Stomach (tissue), 9 donors: Measurements from ENCODE around the gene BCL2L11. TPM values are rescaled to one million over a fixed set of nuclear protein-coding genes. Genes with fewer than 3 reads are reported as not detected.

Experiments
- DNase-seq, 2 donors: peaks; one replicate each; pipeline versions ENCODE4 v3.0.0 to v3.0.0-alpha.2; 2013 to 2019
- H3K27ac ChIP-seq, 5 donors: fragments of 200-600 bp in 4 of 5; sonication (generic) in 4 of 5; one replicate each; pipeline ENCODE4 v1.5.1; 2013 to 2019; ENCODE audit warnings: mild to moderate bottlenecking in 1 of 5, moderate library complexity in 1 of 5
- H3K27me3 ChIP-seq, 3 donors: fragments of 200-600 bp; sonication (generic); one replicate each; pipeline ENCODE4 v1.5.1; 2017 to 2019; ENCODE audit warnings: mixed run types in 1 of 3
- H3K36me3 ChIP-seq, 4 donors: fragments of 200-600 bp; sonication (generic); 1 replicate in 3 of 4; 2 replicates in 1 of 4; pipeline ENCODE4 v1.5.1; 2016 to 2019
- H3K4me1 ChIP-seq, 4 donors: fragments of 200-600 bp; sonication (generic); one replicate each; pipeline ENCODE4 v1.5.1; 2016 to 2019
- H3K4me3 ChIP-seq, 4 donors: fragments of 200-600 bp; sonication (generic) in 3 of 4; one replicate each; pipeline ENCODE4 v1.5.1; 2016 to 2019; ENCODE audit warnings: mild to moderate bottlenecking in 1 of 4
- H3K9me3 ChIP-seq, 4 donors: fragments of 200-600 bp; sonication (generic); one replicate each; pipeline ENCODE4 v1.5.1; 2016 to 2019
- CTCF ChIP-seq, 7 experiments: fragments of 450-650 bp in 4 of 7; fragments of 200-600 bp in 3 of 7; sonication (generic) in 3 of 7; IDR thresholded peaks; one replicate each; pipeline ENCODE4 v1.5.1; 2016 to 2019; ENCODE audit warnings: antibody characterized with exemption in 7 of 7, control low read depth in 2 of 7, mild to moderate bottlenecking in 1 of 7
- EP300 ChIP-seq: sonication (generic); formaldehyde crosslinking; IDR thresholded peaks from one replicate; pipeline ENCODE4 v1.6.1; 2017; ENCODE audit warnings: antibody characterized with exemption
- POLR2A ChIP-seq, 4 donors: fragments of 450-650 bp; IDR thresholded peaks; one replicate each; pipeline ENCODE4 v1.6.1; 2016; ENCODE audit warnings: antibody characterized with exemption in 4 of 4, control low read depth in 2 of 4, mild to moderate bottlenecking in 1 of 4, moderate library complexity in 1 of 4
- POLR2AphosphoS5 ChIP-seq, 3 donors: sonication (generic); formaldehyde crosslinking; IDR thresholded peaks; one replicate each; pipeline ENCODE4 v1.6.1; 2016; ENCODE audit warnings: antibody characterized with exemption in 3 of 3
- WGBS, 5 donors: extraction: QIAGEN DNeasy Blood & Tissue Kit in 3 of 5; methylation state at CpG; one replicate each; pipeline versions ENCODE4 v1.1.5 to v1.1.7; 2013 to 2018; 5-methylcytosine and 5-hydroxymethylcytosine counted together
- intact Hi-C: fragments of 100-400 bp; cut with DNase I; formaldehyde crosslinking; loops from one replicate; pipeline ENCODE4 v1.15.1; 2023; ENCODE audit warnings: low total_unique reads
- polyA plus RNA-seq, 3 donors: library from polyadenylated mRNA; stranded (reverse); fragments of 200-250 nt; gene quantifications; one replicate each; pipeline ENCODE4 v1.2.3, GENCODE V29; 2013
- total RNA-seq, 5 donors: library from RNA; depleted of rRNA; stranded (reverse); fragments of >200 nt; gene quantifications; one replicate each; pipeline versions ENCODE4 v1.1.0 to v1.2.3, GENCODE V29; 2014 to 2016
- donor health status: healthy with polysubstance abuse.
- donor health status: Bipolar disorder and iron deficiency.
- donor health status: healthy.

Gene BCL2L11
- total and polyA plus RNA-seq, 8 donors: 0.29 to 41.2 (median 4.8) TPM

- intact Hi-C loops: no loop called here
- no peak overlapping the region for H3K4me3 ChIP-seq
- no peaks in the 10 kb centered on the region for H3K9me3 ChIP-seq
- H3K27me3 ChIP-seq: no peaks in the 10 kb centered on the region
- H3K4me1 ChIP-seq: peaks cover 6 to 23% (median 15%) of the 10 kb centered on the region in 4 donors
- no peaks in the 10 kb centered on the region for H3K36me3 ChIP-seq
- 58 to 92% (median 80%) methylated on average over 7 of the region's 7 CpGs for WGBS, 5 donors
- peak in 1 of 2 donors; percentile 68 for DNase-seq
- TF ChIP-seq POLR2AphosphoS5 (IDR thresholded peaks at IDR 0.05): no peak
- no peak for TF ChIP-seq POLR2A (IDR thresholded peaks at IDR 0.05)
- TF ChIP-seq EP300: no peak
- TF ChIP-seq CTCF (IDR thresholded peaks at IDR 0.05): no peak
- no peak overlapping the region for H3K27ac ChIP-seq
Measured at GRCh38 chr2:111176388-111176787, 55.7 kb downstream of the BCL2L11 start.

- Histone ChIP-seq H3K27ac (no peak overlapping the region), H3K4me1 (peaks cover 6 to 23% (median 15%) of the 10 kb centered on the region in 4 donors), H3K36me3 (no peaks in the 10 kb centered on the region), H3K4me3 (no peak overlapping the region), H3K9me3 (no peaks in the 10 kb centered on the region), H3K27me3 (no peaks in the 10 kb centered on the region)
- intact Hi-C loops: no loop called here
- no peak for DNase-seq
- TF ChIP-seq POLR2AphosphoS5 (IDR thresholded peaks at IDR 0.05) (no peak), EP300 (no peak), POLR2A (IDR thresholded peaks at IDR 0.05) (no peak), CTCF (IDR thresholded peaks at IDR 0.05) (no peak)
- WGBS, 5 donors: 84 to 91% (median 85%) methylated on average over 4 of the region's 4 CpGs
Measured at GRCh38 chr2:111176867-111177266, 56.2 kb downstream of the BCL2L11 start.

- no peak for DNase-seq
- Histone ChIP-seq H3K27ac (peak overlapping the region in 3 of 5 donors; percentile 35 to 57 (median 48)), H3K27me3 (no peaks in the 10 kb centered on the region), H3K4me1 (peaks cover 6 to 23% (median 15%) of the 10 kb centered on the region in 4 donors), H3K36me3 (no peaks in the 10 kb centered on the region), H3K9me3 (no peaks in the 10 kb centered on the region), H3K4me3 (no peak overlapping the region)
- intact Hi-C loops: no loop called here
- 86 to 95% (median 90%) methylated on average over 4 of the region's 4 CpGs for WGBS, 5 donors
- TF ChIP-seq POLR2A (IDR thresholded peaks at IDR 0.05) (no peak), CTCF (IDR thresholded peaks at IDR 0.05) (no peak), POLR2AphosphoS5 (IDR thresholded peaks at IDR 0.05) (no peak), EP300 (no peak)
Measured at GRCh38 chr2:111178296-111178695, 57.6 kb downstream of the BCL2L11 start.

- Histone ChIP-seq H3K4me3 (no peak overlapping the region), H3K27me3 (no peaks in the 10 kb centered on the region), H3K36me3 (no peaks in the 10 kb centered on the region), H3K27ac (peak overlapping the region; percentile 22 to 57 (median 48)), H3K9me3 (no peaks in the 10 kb centered on the region), H3K4me1 (peaks cover 6 to 23% (median 15%) of the 10 kb centered on the region in 4 donors)
- WGBS, 5 donors: 44 to 60% (median 53%) methylated on average over 5 of the region's 5 CpGs
- intact Hi-C loops: no loop called here
- DNase-seq: peak in 1 of 2 donors; percentile 75
- TF ChIP-seq CTCF (IDR thresholded peaks at IDR 0.05) (no peak), EP300 (no peak), POLR2AphosphoS5 (IDR thresholded peaks at IDR 0.05) (no peak), POLR2A (IDR thresholded peaks at IDR 0.05) (no peak)
Measured at GRCh38 chr2:111178730-111179405, 58.2 kb downstream of the BCL2L11 start.
